Immature natural killer cell (primary cell): ENCODE measurements around the gene OR11H7. TPM values are rescaled to one million over a fixed set of nuclear protein-coding genes. Genes with fewer than 3 reads are reported as not detected.
"Not testable (repeated sequence)": the region's sequence is repeated elsewhere in the genome, so short reads cannot be mapped to it uniquely, and the experiment has no call there.

ENCODE experiments used
- DNase-seq, 3 donors: peaks; one replicate each; pipeline ENCODE4 v3.0.0; 2022; ENCODE audit warnings: mixed read lengths in 1 of 3
- H3K27ac Mint-ChIP-seq, 6 donors: one replicate each; pipeline ENCODE4 v1.8.0; 2020; ENCODE audit warnings: mixed read lengths in 6 of 6, mild to moderate bottlenecking in 5 of 6, inconsistent platforms in 4 of 6, moderate library complexity in 3 of 6
- H3K27me3 Mint-ChIP-seq, 3 donors: one replicate each; pipeline ENCODE4 v1.8.0; 2020 to 2021; ENCODE audit warnings: low read depth in 3 of 3, mild to moderate bottlenecking in 3 of 3, mixed read lengths in 3 of 3, moderate library complexity in 3 of 3, inconsistent platforms in 1 of 3
- H3K36me3 Mint-ChIP-seq, 3 donors: one replicate each; pipeline ENCODE4 v1.8.0; 2020; ENCODE audit warnings: mixed read lengths in 3 of 3, inconsistent platforms in 2 of 3, mild to moderate bottlenecking in 2 of 3
- H3K4me1 Mint-ChIP-seq, 2 donors: one replicate each; pipeline ENCODE4 v1.8.0; 2020; ENCODE audit warnings: inconsistent platforms in 2 of 2, mild to moderate bottlenecking in 2 of 2, mixed read lengths in 2 of 2, moderate library complexity in 1 of 2
- H3K4me3 Mint-ChIP-seq, 5 donors: one replicate each; pipeline ENCODE4 v1.8.0; 2020; ENCODE audit warnings: mild to moderate bottlenecking in 5 of 5, mixed read lengths in 5 of 5, inconsistent platforms in 3 of 5, moderate library complexity in 3 of 5
- H3K9me3 Mint-ChIP-seq, 6 donors: one replicate each; pipeline ENCODE4 v1.8.0; 2020; ENCODE audit warnings: mild to moderate bottlenecking in 6 of 6, mixed read lengths in 6 of 6, inconsistent platforms in 4 of 6, moderate library complexity in 3 of 6
- polyA plus RNA-seq, 3 donors: library from polyadenylated mRNA; unstranded; fragments of 300-500 nt; fragmentation: Illumina TruSeq; gene quantifications; one replicate each; pipeline ENCODE4 v1.2.3, GENCODE V29; 2021

Gene OR11H7
- not detected for polyA plus RNA-seq

GRCh38 chr14:20228681-20229080 lies at the start of gene OR11H7:
Gene OR11H7 (plus strand): TSS chr14:20228981.
- H3K27me3 Mint-ChIP-seq: peaks cover 2 to 5% (median 3%) of the 10 kb centered on the region in 3 donors
- no peaks in the 10 kb centered on the region for H3K4me1 Mint-ChIP-seq
- no peak within 1 kb of the TSS for H3K4me3 Mint-ChIP-seq
- peaks cover 2 to 31% (median 13%) of the 10 kb centered on the region in 6 donors for H3K9me3 Mint-ChIP-seq
- DNase-seq: no peak
- no peaks in the 10 kb centered on the region for H3K36me3 Mint-ChIP-seq
- no peak within 1 kb of the TSS for H3K27ac Mint-ChIP-seq

DNA sequence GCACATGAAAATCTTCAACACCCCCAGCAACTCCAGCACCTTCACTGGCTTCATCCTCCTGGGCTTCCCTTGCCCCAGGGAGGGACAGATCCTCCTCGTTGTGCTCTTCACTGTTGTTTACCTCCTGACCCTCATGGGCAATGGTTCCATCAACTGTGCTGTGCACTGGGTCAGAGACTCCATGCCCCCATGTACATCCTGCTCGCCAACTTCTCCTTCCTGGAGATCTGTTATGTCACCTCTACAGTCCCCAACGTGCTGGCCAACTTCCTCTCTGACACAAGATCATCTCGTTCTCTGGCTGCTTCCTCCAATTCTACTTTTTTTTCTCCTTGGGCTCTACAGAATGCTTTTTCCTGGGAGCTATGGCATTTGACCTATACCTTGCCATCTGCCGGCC lies 49.6 kb upstream of the OR11H7 start:
- H3K4me1 Mint-ChIP-seq: no peaks in the 10 kb centered on the region
- peaks cover 0 to 5% (median 2%) of the 10 kb centered on the region in 3 donors for H3K27me3 Mint-ChIP-seq
- DNase-seq: no peak
- H3K9me3 Mint-ChIP-seq: peaks cover 0 to 3% (median 0%) of the 10 kb centered on the region in 6 donors
- no peak overlapping the region for H3K4me3 Mint-ChIP-seq
- no peak overlapping the region for H3K27ac Mint-ChIP-seq
- H3K36me3 Mint-ChIP-seq: no peaks in the 10 kb centered on the region

GRCh38 chr14:20179880-20180279 lies 48.9 kb upstream of the OR11H7 start:
- no peak for DNase-seq
- Mint-ChIP-seq H3K4me3 (no peak overlapping the region), H3K4me1 (no peaks in the 10 kb centered on the region), H3K36me3 (no peaks in the 10 kb centered on the region), H3K27me3 (peaks cover 0 to 5% (median 2%) of the 10 kb centered on the region in 3 donors), H3K27ac (no peak overlapping the region), H3K9me3 (peaks cover 0 to 3% (median 0%) of the 10 kb centered on the region in 6 donors)

DNA sequence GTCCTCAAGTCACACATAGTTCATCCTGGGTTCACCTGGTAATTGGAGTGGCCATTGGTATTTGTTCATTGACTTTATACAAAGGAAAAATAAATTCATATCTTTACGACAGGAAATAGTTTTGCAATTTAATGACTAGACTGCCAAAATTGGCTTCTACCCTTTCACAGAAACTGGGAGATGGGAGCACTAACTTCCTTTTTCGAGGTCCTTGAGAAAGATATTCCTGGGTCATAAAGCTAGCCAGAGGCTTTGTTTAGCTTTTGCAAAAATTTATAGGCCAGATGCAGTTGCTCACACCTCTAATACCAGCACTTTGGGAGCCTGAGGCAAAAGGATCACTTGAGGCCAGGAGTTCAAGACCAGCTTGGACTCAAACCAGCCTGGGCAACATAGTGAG lies 48.3 kb upstream of the OR11H7 start:
- no peaks in the 10 kb centered on the region for H3K4me1 Mint-ChIP-seq
- DNase-seq: no peak
- H3K27ac Mint-ChIP-seq: no peak overlapping the region
- no peaks in the 10 kb centered on the region for H3K36me3 Mint-ChIP-seq
- H3K4me3 Mint-ChIP-seq: no peak overlapping the region
- peaks cover 0 to 2% (median 2%) of the 10 kb centered on the region in 3 donors for H3K27me3 Mint-ChIP-seq
- H3K9me3 Mint-ChIP-seq: peaks cover 0 to 3% (median 0%) of the 10 kb centered on the region in 6 donors

DNA sequence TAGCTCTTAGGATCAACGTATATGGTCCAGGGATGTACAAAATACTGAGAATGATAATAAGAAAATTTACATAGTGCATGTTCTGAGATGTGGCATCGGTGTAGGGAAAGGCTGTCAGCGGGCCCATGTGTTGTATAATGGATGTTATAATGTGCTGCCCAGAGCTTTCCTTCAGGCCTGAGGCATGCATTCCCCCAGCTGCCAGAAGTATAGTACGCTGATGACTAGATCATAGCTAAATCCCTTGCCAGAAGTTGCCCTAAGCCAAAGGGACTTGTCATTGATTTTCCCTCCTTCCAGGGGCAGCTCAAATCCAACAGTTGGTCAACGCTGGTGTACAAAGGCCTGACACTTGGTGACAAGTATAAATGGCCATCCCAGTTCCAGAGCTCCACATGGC lies 44.6 kb upstream of the OR11H7 start:
- no peak for DNase-seq
- peaks cover 0 to 2% (median 2%) of the 10 kb centered on the region in 3 donors for H3K27me3 Mint-ChIP-seq
- H3K27ac Mint-ChIP-seq: no peak overlapping the region
- H3K36me3 Mint-ChIP-seq: no peaks in the 10 kb centered on the region
- H3K4me3 Mint-ChIP-seq: no peak overlapping the region
- H3K4me1 Mint-ChIP-seq: no peaks in the 10 kb centered on the region
- peaks cover 0 to 2% (median 0%) of the 10 kb centered on the region in 6 donors for H3K9me3 Mint-ChIP-seq

GRCh38 chr14:20190596-20190995 lies 38.2 kb upstream of the OR11H7 start, which contains the start of gene OR11G2:
Gene OR11G2 (plus strand): TSS chr14:20190896. CDS start chr14:20197438, 6,542 bp downstream.
- no peaks in the 10 kb centered on the region for H3K4me1 Mint-ChIP-seq
- H3K9me3 Mint-ChIP-seq: peaks cover 0 to 2% (median 0%) of the 10 kb centered on the region in 6 donors
- DNase-seq: no peak
- no peak within 1 kb of the TSS for H3K27ac Mint-ChIP-seq
- H3K27me3 Mint-ChIP-seq: peaks cover 2 to 4% (median 2%) of the 10 kb centered on the region in 3 donors
- H3K36me3 Mint-ChIP-seq: no peaks in the 10 kb centered on the region
- no peak within 1 kb of the TSS for H3K4me3 Mint-ChIP-seq

- Mint-ChIP-seq H3K36me3 (no peaks in the 10 kb centered on the region), H3K4me3 (no peak overlapping the region), H3K27ac (no peak overlapping the region), H3K9me3 (peaks cover 0 to 2% (median 0%) of the 10 kb centered on the region in 6 donors), H3K4me1 (no peaks in the 10 kb centered on the region), H3K27me3 (peaks cover 2 to 4% (median 2%) of the 10 kb centered on the region in 3 donors)
- no peak for DNase-seq
Observed at GRCh38 chr14:20191396-20191795, 37.4 kb upstream of the OR11H7 start.

- H3K4me1 Mint-ChIP-seq: no peaks in the 10 kb centered on the region
- peaks cover 2 to 6% (median 2%) of the 10 kb centered on the region in 3 donors for H3K27me3 Mint-ChIP-seq
- no peaks in the 10 kb centered on the region for H3K9me3 Mint-ChIP-seq
- DNase-seq: no peak
- no peak overlapping the region for H3K4me3 Mint-ChIP-seq
- H3K36me3 Mint-ChIP-seq: no peaks in the 10 kb centered on the region
- H3K27ac Mint-ChIP-seq: no peak overlapping the region
Observed at GRCh38 chr14:20194101-20194500, 34.7 kb upstream of the OR11H7 start.

DNA sequence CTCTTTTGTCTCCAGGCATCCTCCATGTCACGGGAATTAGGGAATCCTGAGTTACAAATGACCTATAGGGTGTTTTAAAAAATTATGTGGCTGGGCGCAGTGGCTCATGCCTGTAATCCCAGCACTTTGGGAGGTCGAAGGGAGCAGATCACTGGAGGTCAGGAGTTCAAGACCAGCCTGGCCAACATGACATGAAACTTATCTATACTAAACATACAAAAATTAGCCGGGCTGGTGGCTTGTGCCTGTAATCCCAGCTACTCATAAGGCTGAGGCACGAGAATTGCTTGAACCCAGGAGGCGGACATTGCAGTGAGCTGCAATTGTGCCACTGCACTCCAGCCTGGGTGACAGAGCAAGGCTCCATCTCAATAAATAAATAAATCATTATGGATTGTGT lies 33.6 kb upstream of the OR11H7 start:
- H3K27me3 Mint-ChIP-seq: peaks cover 2 to 10% (median 2%) of the 10 kb centered on the region in 3 donors
- not testable (repeated sequence) for H3K4me3 Mint-ChIP-seq, H3K36me3 Mint-ChIP-seq, DNase-seq, H3K27ac Mint-ChIP-seq, H3K9me3 Mint-ChIP-seq, H3K4me1 Mint-ChIP-seq

- Mint-ChIP-seq H3K27me3 (peaks cover under 1 to 10% (median 2%) of the 10 kb centered on the region in 3 donors), H3K4me1 (no peaks in the 10 kb centered on the region), H3K4me3 (no peak overlapping the region), H3K36me3 (no peaks in the 10 kb centered on the region), H3K27ac (no peak overlapping the region), H3K9me3 (peaks cover 0 to 1% (median 0%) of the 10 kb centered on the region in 6 donors)
- no peak for DNase-seq
Observed at GRCh38 chr14:20195911-20196310, 32.9 kb upstream of the OR11H7 start.

DNA sequence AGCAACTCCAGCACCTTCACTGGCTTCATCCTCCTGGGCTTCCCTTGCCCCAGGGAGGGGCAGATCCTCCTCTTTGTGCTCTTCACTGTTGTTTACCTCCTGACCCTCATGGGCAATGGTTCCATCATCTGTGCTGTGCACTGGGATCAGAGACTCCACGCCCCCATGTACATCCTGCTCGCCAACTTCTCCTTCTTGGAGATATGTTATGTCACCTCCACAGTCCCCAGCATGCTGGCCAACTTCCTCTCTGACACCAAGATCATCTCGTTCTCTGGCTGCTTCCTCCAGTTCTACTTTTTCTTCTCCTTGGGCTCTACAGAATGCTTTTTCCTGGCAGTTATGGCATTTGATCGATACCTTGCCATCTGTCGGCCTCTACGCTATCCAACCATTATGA lies 31.3 kb upstream of the OR11H7 start:
- Mint-ChIP-seq H3K27me3 (peaks cover 2 to 10% (median 3%) of the 10 kb centered on the region in 3 donors), H3K36me3 (no peaks in the 10 kb centered on the region), H3K9me3 (peaks cover 0 to 1% (median 0%) of the 10 kb centered on the region in 6 donors), H3K4me1 (no peaks in the 10 kb centered on the region), H3K27ac (no peak overlapping the region), H3K4me3 (no peak overlapping the region)
- no peak for DNase-seq

GRCh38 chr14:20198991-20199390 lies 29.8 kb upstream of the OR11H7 start:
- no peaks in the 10 kb centered on the region for H3K4me1 Mint-ChIP-seq
- no peak overlapping the region for H3K27ac Mint-ChIP-seq
- no peak for DNase-seq
- H3K9me3 Mint-ChIP-seq: peaks cover 0 to 1% (median 0%) of the 10 kb centered on the region in 6 donors
- H3K4me3 Mint-ChIP-seq: no peak overlapping the region
- H3K36me3 Mint-ChIP-seq: no peaks in the 10 kb centered on the region
- H3K27me3 Mint-ChIP-seq: peaks cover 2 to 8% (median 5%) of the 10 kb centered on the region in 3 donors

DNA sequence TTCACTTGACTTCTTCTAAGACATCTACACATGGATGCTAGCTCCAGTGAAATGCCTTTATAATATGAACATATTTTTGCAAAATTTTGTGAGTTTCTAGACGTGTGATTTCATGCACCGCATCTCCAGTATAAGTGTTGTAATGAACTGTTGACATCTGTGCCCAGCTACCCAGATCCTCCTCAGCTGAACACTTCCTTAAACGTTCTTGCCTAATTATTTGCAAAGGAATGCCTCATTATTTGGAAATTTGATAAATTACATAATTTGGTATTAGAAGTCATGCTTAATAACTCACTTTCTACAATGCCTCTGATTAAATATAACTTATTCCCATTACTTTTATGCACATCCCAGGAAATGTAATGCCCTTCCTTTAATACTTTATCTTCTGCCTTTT lies 24.1 kb upstream of the OR11H7 start:
- DNase-seq: no peak
- H3K4me3 Mint-ChIP-seq: no peak overlapping the region
- H3K27ac Mint-ChIP-seq: no peak overlapping the region
- H3K36me3 Mint-ChIP-seq: no peaks in the 10 kb centered on the region
- H3K27me3 Mint-ChIP-seq: peaks cover 2 to 5% (median 5%) of the 10 kb centered on the region in 3 donors
- no peaks in the 10 kb centered on the region for H3K4me1 Mint-ChIP-seq
- H3K9me3 Mint-ChIP-seq: no peaks in the 10 kb centered on the region

GRCh38 chr14:20209595-20209994 lies 19.2 kb upstream of the OR11H7 start:
- no peak overlapping the region for H3K4me3 Mint-ChIP-seq
- H3K9me3 Mint-ChIP-seq: no peaks in the 10 kb centered on the region
- no peak for DNase-seq
- no peak overlapping the region for H3K27ac Mint-ChIP-seq
- no peaks in the 10 kb centered on the region for H3K36me3 Mint-ChIP-seq
- H3K4me1 Mint-ChIP-seq: no peaks in the 10 kb centered on the region
- peaks cover 2 to 8% (median 5%) of the 10 kb centered on the region in 3 donors for H3K27me3 Mint-ChIP-seq

DNA sequence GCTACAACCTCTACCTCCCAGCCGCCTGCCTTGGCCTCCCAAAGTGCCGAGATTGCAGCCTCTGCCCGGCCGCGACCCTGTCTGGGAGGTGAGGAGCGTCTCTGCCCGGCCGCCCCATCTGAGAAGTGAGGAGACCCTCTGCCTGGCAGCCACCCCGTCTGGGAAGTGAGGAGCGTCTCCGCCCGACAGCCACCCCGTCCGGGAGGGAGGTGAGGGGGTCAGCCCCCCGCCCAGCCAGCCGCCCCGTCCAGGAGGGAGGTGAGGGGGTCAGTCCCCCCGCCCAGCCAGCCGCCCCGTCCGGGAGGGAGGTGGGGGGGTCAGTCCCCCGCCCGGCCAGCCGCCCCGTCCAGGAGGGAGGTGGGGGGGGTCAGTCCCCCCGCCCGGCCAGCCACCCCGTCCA lies 16.4 kb upstream of the OR11H7 start:
- not testable (repeated sequence) for H3K4me1 Mint-ChIP-seq, H3K36me3 Mint-ChIP-seq, H3K27me3 Mint-ChIP-seq, DNase-seq, H3K27ac Mint-ChIP-seq, H3K9me3 Mint-ChIP-seq, H3K4me3 Mint-ChIP-seq
